SK-N-SH (cell line): Measurements from ENCODE around the gene CFAP43. TPM values are rescaled to one million over a fixed set of nuclear protein-coding genes. Genes with fewer than 3 reads are reported as not detected.

ENCODE experiments used
- CTCF ChIA-PET: fragments of 300-600, 350-600 bp; formaldehyde crosslinking; extraction: SDS; loops from one replicate; lab custom pipeline; 2021; lab: Yijun Ruan, JAX
- POLR2A ChIA-PET: fragments of 350-600 bp; sonication (Branson Sonifier 250); formaldehyde crosslinking; extraction: SDS; loops from one replicate; lab custom pipeline; 2020; ENCODE audit warnings: antibody characterized with exemption, inconsistent platforms; lab: Yijun Ruan, JAX
- DNase-seq: peaks from one replicate; pipeline ENCODE4 v3.0.0; 2012
- H2AFZ ChIP-seq: fragments of 200-600 bp; sonication (generic); 2 replicates; pipeline ENCODE4 v1.8.1; 2016; ENCODE audit warnings: antibody characterized with exemption, mild to moderate bottlenecking, low read depth
- H3F3A ChIP-seq: fragments of 200-600 bp; sonication (generic); replicated peaks from 2 replicates; pipeline ENCODE3; 2016; ENCODE audit warnings: antibody characterized with exemption, mild to moderate bottlenecking; ENCODE audit not compliant: insufficient read depth
- H3K27ac ChIP-seq, 2 experiments: fragments of 200-500 bp in 1 of 2; fragments of 200-600 bp in 1 of 2; sonication (Bioruptor generic) in 1 of 2; sonication (generic), shearing (Covaris generic) in 1 of 2; 2 replicates each; pipeline versions ENCODE4 v1.5.1 to v1.6.1; 2014 to 2016; ENCODE audit warnings: low read depth in 2 of 2, inconsistent platforms in 1 of 2, low read length in 1 of 2, mild to moderate bottlenecking in 1 of 2, mixed read lengths in 1 of 2
- H3K27me3 ChIP-seq: fragments of 200-600 bp; sonication (generic), shearing (Covaris generic); 2 replicates; pipeline ENCODE4 v1.6.1; 2016; ENCODE audit warnings: mixed run types; ENCODE audit not compliant: insufficient read depth
- H3K36me3 ChIP-seq, 2 experiments: fragments of 200-500 bp in 1 of 2; fragments of 200-600 bp in 1 of 2; sonication (Bioruptor generic) in 1 of 2; sonication (generic) in 1 of 2; replicated peaks in 1 of 2; 2 replicates each; pipeline versions ENCODE3 to v1.5.1; 2014 to 2016; ENCODE audit warnings: low read length in 1 of 2, mild to moderate bottlenecking in 1 of 2; ENCODE audit not compliant: insufficient read depth in 2 of 2, control insufficient read depth in 1 of 2
- H3K4me1 ChIP-seq, 2 experiments: fragments of 200-500 bp in 1 of 2; fragments of 200-600 bp in 1 of 2; sonication (Bioruptor generic) in 1 of 2; sonication (generic), shearing (Covaris generic) in 1 of 2; 2 replicates each; pipeline versions ENCODE4 v1.5.1 to v1.6.1; 2014 to 2016; ENCODE audit warnings: low read depth in 1 of 2, low read length in 1 of 2, mixed run types in 1 of 2; ENCODE audit not compliant: insufficient read depth in 2 of 2, control insufficient read depth in 1 of 2
- H3K4me2 ChIP-seq: fragments of 200-600 bp; sonication (generic), shearing (Covaris generic); 2 replicates; pipeline ENCODE4 v1.6.1; 2017; ENCODE audit warnings: mixed run types
- H3K4me3 ChIP-seq, 2 experiments: fragments of 200-500 bp in 1 of 2; fragments of 200-600 bp in 1 of 2; sonication (Bioruptor generic) in 1 of 2; sonication (generic), shearing (Covaris generic) in 1 of 2; 2 replicates each; pipeline versions ENCODE4 v1.5.1 to v1.8.1; 2014 to 2016; ENCODE audit warnings: low read depth in 2 of 2, inconsistent platforms in 1 of 2, low read length in 1 of 2, mild to moderate bottlenecking in 1 of 2, mixed read lengths in 1 of 2, moderate library complexity in 1 of 2
- H3K79me2 ChIP-seq: fragments of 200-600 bp; sonication (generic); 2 replicates; pipeline ENCODE4 v1.8.1; 2017; ENCODE audit warnings: mild to moderate bottlenecking; ENCODE audit not compliant: insufficient read depth
- H3K9ac ChIP-seq: fragments of 200-600 bp; sonication (generic); 2 replicates; pipeline ENCODE4 v1.6.1; 2017; ENCODE audit warnings: mixed run types
- H3K9me2 ChIP-seq: fragments of 200-600 bp; sonication (generic); 2 replicates; pipeline ENCODE4 v1.6.1; 2017; ENCODE audit warnings: mixed run types
- H3K9me3 ChIP-seq: fragments of 200-600 bp; sonication (generic); 2 replicates; pipeline ENCODE4 v1.6.1; 2017; ENCODE audit warnings: mixed run types, mild to moderate bottlenecking, moderate library complexity
- H4K20me1 ChIP-seq: fragments of 200-600 bp; sonication (generic); 2 replicates; pipeline ENCODE4 v1.6.1; 2017; ENCODE audit warnings: mild to moderate bottlenecking, mixed run types; ENCODE audit not compliant: insufficient read depth
- CHD2 ChIP-seq: fragments of 150-350 bp; IDR thresholded peaks from 2 replicates; pipeline ENCODE4 v1.6.1; 2018; ENCODE audit warnings: low read length; ENCODE audit not compliant: partially characterized antibody
- FOXJ3 ChIP-seq: sonication (generic); formaldehyde crosslinking; IDR thresholded peaks from 2 replicates; pipeline ENCODE4 v1.5.1; 2020; ENCODE audit warnings: mild to moderate bottlenecking, missing genetic modification reagents
- GATA2 ChIP-seq: sonication (generic); formaldehyde crosslinking; IDR thresholded peaks from 2 replicates; pipeline ENCODE4 v1.5.0; 2020; ENCODE audit warnings: mild to moderate bottlenecking, missing genetic modification reagents
- MAX ChIP-seq: IDR thresholded peaks from 2 replicates; pipeline ENCODE4 v1.4.0; 2012; ENCODE audit warnings: low read depth
- POLR2AphosphoS5 ChIP-seq: IDR thresholded peaks from 2 replicates; pipeline ENCODE4 v1.6.1; 2012; ENCODE audit warnings: low read depth, low read length
- RAD21 ChIP-seq: IDR thresholded peaks from 2 replicates; pipeline ENCODE4 v1.6.1; 2012; ENCODE audit warnings: mild to moderate bottlenecking, low read length
- RCOR1 ChIP-seq: fragments of 150-350 bp; IDR thresholded peaks from 2 replicates; pipeline ENCODE4 v1.6.1; 2017; ENCODE audit warnings: antibody characterized with exemption, low read length
- YY1 ChIP-seq: IDR thresholded peaks from 2 replicates; pipeline ENCODE4 v1.4.0; 2012; ENCODE audit warnings: low read depth, mild to moderate bottlenecking
- ZBTB33 ChIP-seq: IDR thresholded peaks from 2 replicates; pipeline ENCODE4 v1.4.0; 2012; ENCODE audit warnings: low read depth, borderline replicate concordance
- WGBS: methylation state at CpG from one replicate; pipeline ENCODE4 v1.1.6; 2017; ENCODE audit warnings: low lambda C conversion rate; 5-methylcytosine and 5-hydroxymethylcytosine counted together
- polyA plus RNA-seq, 3 experiments: library from polyadenylated mRNA; depleted of rRNA; stranded (reverse); fragments of >200 nt; gene quantifications; 2 replicates each; pipeline ENCODE4 v1.2.3, GENCODE V29; 2012

CFAP43 gene
- polyA plus RNA-seq, 1 of the 3 experiments (the other 2 are of a cell fraction), result 0.35 TPM

- CTCF ChIA-PET, result no interaction called here
- 57% methylated on average over 2 of the region's 2 CpGs for WGBS
- Histone ChIP-seq H3K79me2 (no peaks in the 10 kb centered on the region), H3K27ac (no peak overlapping the region), H4K20me1 (no peaks in the 10 kb centered on the region), H3K36me3 (no peaks in the 10 kb centered on the region), H3K9ac (no peak overlapping the region), H3K9me2 (no peaks in the 10 kb centered on the region), H3F3A (no peaks in the 10 kb centered on the region), H3K4me1 (peaks cover 0 to 11% of the 10 kb centered on the region in 2 experiments; a peak in 1 of 4 replicates), H3K4me2 (no peak overlapping the region), H3K4me3 (no peak overlapping the region), H3K27me3 (no peaks in the 10 kb centered on the region), H2AFZ (no peak overlapping the region), H3K9me3 (no peaks in the 10 kb centered on the region)
- POLR2A ChIA-PET, result no interaction called here
- no peak for DNase-seq
- TF ChIP-seq ZBTB33, result no peak
Observed at GRCh38 chr10:104197364-104197763, 34.8 kb downstream of the CFAP43 start.

- no peaks in the 10 kb centered on the region for H3K9me3 ChIP-seq
- no peaks in the 10 kb centered on the region for H3F3A ChIP-seq
- WGBS, result 48% methylated on average over 2 of the region's 2 CpGs
- peaks cover 0 to 11% of the 10 kb centered on the region in 2 experiments; a peak in 1 of 4 replicates for H3K4me1 ChIP-seq
- no peaks in the 10 kb centered on the region for H4K20me1 ChIP-seq
- H2AFZ ChIP-seq, result no peak overlapping the region
- no peak for TF ChIP-seq MAX
- no peaks in the 10 kb centered on the region for H3K36me3 ChIP-seq
- CTCF ChIA-PET, result no interaction called here
- POLR2A ChIA-PET, result no interaction called here
- no peak for DNase-seq
- H3K27ac ChIP-seq, result no peak overlapping the region; a peak in 1 of 4 replicates
- no peak overlapping the region for H3K4me3 ChIP-seq
- no peak overlapping the region for H3K9ac ChIP-seq
- H3K4me2 ChIP-seq, result no peak overlapping the region
- no peaks in the 10 kb centered on the region for H3K79me2 ChIP-seq
- H3K9me2 ChIP-seq, result no peaks in the 10 kb centered on the region
- H3K27me3 ChIP-seq, result no peaks in the 10 kb centered on the region
Observed at GRCh38 chr10:104195706-104196105, 36.5 kb downstream of the CFAP43 start.

GRCh38 chr10:104193787-104194186 is 38.4 kb downstream of the CFAP43 start:
- H3K4me1 ChIP-seq, result peaks cover 0 to 11% of the 10 kb centered on the region in 2 experiments; a peak in 1 of 4 replicates
- ChIA-PET POLR2A (no interaction called here), CTCF (no interaction called here)
- no peaks in the 10 kb centered on the region for H3K9me3 ChIP-seq
- H3K4me3 ChIP-seq, result no peak overlapping the region; a peak in 1 of 4 replicates
- H2AFZ ChIP-seq, result no peak overlapping the region
- H3K36me3 ChIP-seq, result no peaks in the 10 kb centered on the region
- peak; percentile 7; the same call in 1 of the 2 replicates for TF ChIP-seq RAD21
- TF ChIP-seq FOXJ3 (CRISPR knock-in tag), result peak; percentile 88
- TF ChIP-seq YY1, result no peak
- TF ChIP-seq POLR2AphosphoS5, result no peak
- peak; percentile 94 for TF ChIP-seq GATA2 (CRISPR knock-in tag)
- peak; percentile 45; the same call in 1 of the 2 replicates for TF ChIP-seq RCOR1
- TF ChIP-seq CHD2, result peak; percentile 59
- WGBS, result 34% methylated on average over 17 of the region's 17 CpGs
- no peaks in the 10 kb centered on the region for H3K79me2 ChIP-seq
- H3F3A ChIP-seq, result no peaks in the 10 kb centered on the region
- no peak overlapping the region for H3K9ac ChIP-seq
- no peak overlapping the region for H3K4me2 ChIP-seq
- H3K27me3 ChIP-seq, result no peaks in the 10 kb centered on the region
- H3K9me2 ChIP-seq, result no peaks in the 10 kb centered on the region
- peak; percentile 66 for DNase-seq
- no peaks in the 10 kb centered on the region for H4K20me1 ChIP-seq
- peak overlapping the region in 1 of 2 experiments; percentile 73; a peak in 2 of 4 replicates for H3K27ac ChIP-seq
